ENCODE results near the gene MFGE8. TPM values are rescaled to one million over a fixed set of nuclear protein-coding genes. Genes with fewer than 3 reads are reported as not detected.

The MFGE8 gene
- total and polyA plus RNA-seq, 12 donors, result 16.1 to 308 (median 135) TPM

DNA sequence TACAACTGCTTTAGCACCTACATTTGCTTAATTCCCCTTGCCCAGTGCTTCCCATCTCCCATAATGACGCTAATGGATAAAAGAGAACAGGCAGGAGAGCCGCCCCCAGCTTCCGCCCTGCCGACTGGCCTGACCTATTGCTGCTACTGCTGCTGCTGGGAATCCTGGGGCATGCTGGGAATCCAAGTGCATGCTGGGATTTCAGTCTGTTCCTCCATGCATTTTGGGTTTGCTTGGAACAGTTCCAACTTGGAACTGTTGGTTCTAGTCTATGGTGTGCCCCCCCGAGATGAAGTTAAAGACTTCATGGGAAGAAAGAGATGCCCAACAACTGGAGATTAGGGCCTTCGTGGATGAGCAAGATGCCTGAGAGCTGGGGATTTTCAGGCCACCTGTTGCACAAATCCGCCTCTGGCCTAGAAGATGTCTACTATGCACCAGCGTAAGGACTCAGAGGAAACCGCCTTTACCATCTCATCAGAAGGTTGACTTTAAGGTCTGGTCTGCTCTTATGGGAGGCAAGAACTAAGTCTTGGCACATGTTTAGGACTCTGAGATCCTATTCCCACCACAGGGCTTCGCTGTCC, 46.8 kb downstream of the MFGE8 start:
- intact Hi-C loops (cut with DNase I), result no loop called here
- Histone ChIP-seq H3K9me3 (replicated peaks in 1 of 3) (no peaks in the 10 kb centered on the region), H3K27me3 (no peaks in the 10 kb centered on the region), H3K4me3 (no peak overlapping the region), H3K27ac (no peak overlapping the region), H3K36me3 (replicated peaks in 1 of 2) (no peaks in the 10 kb centered on the region), H3K4me1 (replicated peaks in 1 of 2) (no peaks in the 10 kb centered on the region)
- DNase-seq, result no peak
- TF ChIP-seq, protein P1, sequence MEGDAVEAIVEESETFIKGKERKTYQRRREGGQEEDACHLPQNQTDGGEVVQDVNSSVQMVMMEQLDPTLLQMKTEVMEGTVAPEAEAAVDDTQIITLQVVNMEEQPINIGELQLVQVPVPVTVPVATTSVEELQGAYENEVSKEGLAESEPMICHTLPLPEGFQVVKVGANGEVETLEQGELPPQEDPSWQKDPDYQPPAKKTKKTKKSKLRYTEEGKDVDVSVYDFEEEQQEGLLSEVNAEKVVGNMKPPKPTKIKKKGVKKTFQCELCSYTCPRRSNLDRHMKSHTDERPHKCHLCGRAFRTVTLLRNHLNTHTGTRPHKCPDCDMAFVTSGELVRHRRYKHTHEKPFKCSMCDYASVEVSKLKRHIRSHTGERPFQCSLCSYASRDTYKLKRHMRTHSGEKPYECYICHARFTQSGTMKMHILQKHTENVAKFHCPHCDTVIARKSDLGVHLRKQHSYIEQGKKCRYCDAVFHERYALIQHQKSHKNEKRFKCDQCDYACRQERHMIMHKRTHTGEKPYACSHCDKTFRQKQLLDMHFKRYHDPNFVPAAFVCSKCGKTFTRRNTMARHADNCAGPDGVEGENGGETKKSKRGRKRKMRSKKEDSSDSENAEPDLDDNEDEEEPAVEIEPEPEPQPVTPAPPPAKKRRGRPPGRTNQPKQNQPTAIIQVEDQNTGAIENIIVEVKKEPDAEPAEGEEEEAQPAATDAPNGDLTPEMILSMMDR (IDR thresholded peaks at IDR 0.05), result no peak
- TF ChIP-seq POLR2A (IDR thresholded peaks at IDR 0.05), result no peak
- 89 to 94% (median 91%) methylated on average over 9 to 10 of the region's 10 CpGs for WGBS, 4 donors

DNA sequence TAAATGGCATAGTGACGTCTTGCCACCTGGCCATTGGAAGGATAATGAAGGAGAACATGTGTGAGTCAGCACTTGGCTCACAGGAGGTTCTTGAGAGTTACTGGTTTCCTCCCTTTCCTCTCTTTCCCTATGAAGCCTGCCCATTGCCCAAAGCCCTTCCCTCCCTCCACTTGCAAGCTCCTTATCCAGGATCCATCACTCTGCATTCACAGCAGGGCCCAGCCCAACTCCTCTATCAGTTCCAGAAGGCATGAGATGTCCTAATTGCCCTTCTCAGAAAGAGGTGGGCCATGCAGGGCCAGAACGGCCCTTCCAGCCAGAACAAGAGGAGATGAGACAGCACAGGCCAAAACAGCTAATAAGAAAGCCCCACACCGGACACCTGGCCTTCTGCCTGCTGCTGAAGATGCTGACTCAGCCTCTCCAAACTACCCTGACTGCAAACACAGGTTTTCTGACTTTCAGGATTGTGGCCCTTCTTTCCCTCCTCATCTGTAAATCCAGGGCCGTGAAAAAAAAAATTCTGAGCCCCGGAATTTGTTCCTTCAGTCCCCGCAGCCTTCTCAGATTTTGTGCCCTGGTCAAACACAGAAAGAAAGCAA, 47.6 kb downstream of the MFGE8 start:
- no peaks in the 10 kb centered on the region for H3K27me3 ChIP-seq
- H3K27ac ChIP-seq, result no peak overlapping the region
- H3K9me3 ChIP-seq (replicated peaks in 1 of 3), result no peaks in the 10 kb centered on the region
- H3K4me1 ChIP-seq (replicated peaks in 1 of 2), result no peaks in the 10 kb centered on the region
- H3K4me3 ChIP-seq, result no peak overlapping the region
- intact Hi-C loops (cut with DNase I), result no loop called here
- H3K36me3 ChIP-seq (replicated peaks in 1 of 2), result no peaks in the 10 kb centered on the region
- no peak for TF ChIP-seq POLR2A (IDR thresholded peaks at IDR 0.05)
- TF ChIP-seq, protein P1 (IDR thresholded peaks at IDR 0.05), result no peak
- 71 to 80% (median 75%) methylated on average over 5 to 6 of the region's 6 CpGs for WGBS, 4 donors
- no peak for DNase-seq

DNA sequence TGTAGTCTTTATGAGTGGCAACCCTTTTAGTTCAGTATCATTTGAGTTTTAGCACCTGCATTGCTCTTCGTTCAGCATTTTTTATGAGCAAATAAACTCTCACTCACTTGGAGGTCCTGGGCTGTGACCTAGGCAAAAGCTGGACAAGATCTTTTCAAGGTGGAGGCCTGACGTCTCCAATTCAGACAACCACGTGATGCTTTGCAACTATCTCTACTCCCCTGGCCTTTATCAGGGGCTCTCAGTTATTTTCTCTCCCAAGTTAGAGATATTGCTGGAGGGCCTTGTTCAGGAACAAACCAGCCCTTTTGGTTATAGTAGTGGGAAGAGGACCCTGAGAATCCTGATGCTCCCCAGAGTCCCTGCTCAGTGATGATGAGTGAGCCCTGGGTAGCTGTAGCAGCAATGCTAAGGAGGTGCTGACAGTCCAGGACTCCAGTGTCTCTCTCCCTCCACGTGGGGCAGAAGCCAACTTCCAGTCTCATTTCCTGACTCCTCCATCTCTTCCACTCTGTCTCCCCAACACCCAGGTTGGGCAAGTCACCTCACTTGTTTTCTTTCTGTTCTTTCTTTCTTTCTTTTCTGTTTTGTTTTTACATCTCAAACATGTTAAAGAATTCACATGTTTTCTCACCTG, 48.2 kb downstream of the MFGE8 start:
- Histone ChIP-seq H3K4me1 (replicated peaks in 1 of 2) (no peaks in the 10 kb centered on the region), H3K9me3 (replicated peaks in 1 of 3) (no peaks in the 10 kb centered on the region), H3K36me3 (replicated peaks in 1 of 2) (no peaks in the 10 kb centered on the region), H3K27me3 (no peaks in the 10 kb centered on the region), H3K27ac (no peak overlapping the region), H3K4me3 (no peak overlapping the region)
- 65 to 77% (median 68%) methylated on average over 4 of the region's 4 CpGs for WGBS, 4 donors
- TF ChIP-seq POLR2A (IDR thresholded peaks at IDR 0.05), result no peak
- TF ChIP-seq, protein P1 (IDR thresholded peaks at IDR 0.05), result no peak
- intact Hi-C loops (cut with DNase I), result no loop called here
- DNase-seq, result no peak

DNA sequence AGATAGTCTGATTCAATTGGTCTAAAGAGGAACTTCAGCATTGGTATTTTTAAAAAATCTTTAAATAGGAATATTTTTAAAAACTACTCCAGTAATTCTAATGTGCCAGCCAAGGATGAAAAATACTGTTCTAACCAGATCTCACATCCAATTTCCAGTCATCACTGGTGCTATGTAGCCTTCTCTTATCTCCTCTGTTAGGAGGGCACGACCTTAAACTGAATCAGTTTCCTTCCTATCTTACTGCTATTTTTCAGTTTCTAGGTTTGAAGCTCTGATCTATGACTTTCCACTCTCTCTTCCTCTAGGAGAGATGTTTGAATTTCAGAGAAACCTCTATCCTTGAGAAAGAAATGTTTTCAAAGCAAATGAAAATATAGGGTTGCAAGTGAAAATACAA, 49.8 kb downstream of the MFGE8 start:
- H3K27ac ChIP-seq, result no peak overlapping the region

More for the DNA sequence above, 49.8 kb downstream of the MFGE8 start:
- WGBS, 4 donors, result 29 to 58% (median 41%) methylated on average over 1 of the region's 1 CpG
- H3K4me3 ChIP-seq, result no peak overlapping the region
- no peaks in the 10 kb centered on the region for H3K27me3 ChIP-seq
- H3K4me1 ChIP-seq (replicated peaks in 1 of 2), result no peaks in the 10 kb centered on the region
- H3K36me3 ChIP-seq (replicated peaks in 1 of 2), result no peaks in the 10 kb centered on the region
- DNase-seq, result no peak
- H3K9me3 ChIP-seq (replicated peaks in 1 of 3), result no peaks in the 10 kb centered on the region
- intact Hi-C loops (cut with DNase I), result no loop called here
- TF ChIP-seq, protein P1 (IDR thresholded peaks at IDR 0.05), result no peak
- TF ChIP-seq POLR2A (IDR thresholded peaks at IDR 0.05), result no peak

All from adrenal gland (tissue), 12 donors.